ENCODE data around the gene TMEM258.

Gene TMEM258

GRCh38 chr11:61817471-61818202 lies 25.2 kb upstream of the TMEM258 start:
- no peak for DNase-seq

GRCh38 chr11:61816736-61817455 lies 24.5 kb upstream of the TMEM258 start, which contains the start of gene FADS1:
TSS of gene FADS1 (minus strand) at chr11:61817003. CDS start at chr11:61816929, 74 bp downstream.
- peak; percentile 97 for DNase-seq

GRCh38 chr11:61815790-61816735 lies 23.7 kb upstream of the TMEM258 start:
- peak; percentile 75 for DNase-seq

GRCh38 chr11:61814958-61815789 lies 22.8 kb upstream of the TMEM258 start:
- peak; percentile 95 for DNase-seq

- DNase-seq, result peak; percentile 57
Observed at GRCh38 chr11:61814247-61814957, 22.0 kb upstream of the TMEM258 start.

GRCh38 chr11:61812736-61813411 lies 20.5 kb upstream of the TMEM258 start:
- no peak for DNase-seq

GRCh38 chr11:61811831-61812230 lies 19.4 kb upstream of the TMEM258 start:
- DNase-seq, result no peak

GRCh38 chr11:61810671-61811175 lies 18.3 kb upstream of the TMEM258 start:
- DNase-seq, result no peak

- DNase-seq, result no peak
Observed at GRCh38 chr11:61806785-61807184, 14.4 kb upstream of the TMEM258 start.

GRCh38 chr11:61805146-61805545 lies 12.7 kb upstream of the TMEM258 start:
- DNase-seq, result no peak

GRCh38 chr11:61803889-61804647 lies 11.7 kb upstream of the TMEM258 start:
- no peak for DNase-seq

GRCh38 chr11:61802605-61803004 lies 10.2 kb upstream of the TMEM258 start:
- no peak for DNase-seq

- no peak for DNase-seq
Observed at GRCh38 chr11:61800331-61801281, 8.2 kb upstream of the TMEM258 start.

- DNase-seq, result no peak
Observed at GRCh38 chr11:61799665-61800284, 7.4 kb upstream of the TMEM258 start.

GRCh38 chr11:61797263-61797944 lies 5.0 kb upstream of the TMEM258 start:
- DNase-seq, result peak; percentile 71

GRCh38 chr11:61795876-61796526 lies 3.6 kb upstream of the TMEM258 start:
- DNase-seq, result no peak

GRCh38 chr11:61795459-61795858 lies 3.1 kb upstream of the TMEM258 start:
- DNase-seq, result no peak

All from activated CD4-positive, alpha-beta T cell treated with anti-CD3 and anti-CD28 coated beads, Interleukin-10, Interleukin-2, amounts not matched to agents 100 ng/mL and 50 ng/mL, durations not matched to agents 16 hours and 8 hours (primary cell).